Ascending aorta (tissue), 2 donors: ENCODE data around the gene TSPAN5. TPM values are rescaled to one million over a fixed set of nuclear protein-coding genes. Genes with fewer than 3 reads are reported as not detected.

Experiments
- DNase-seq, 2 donors: peaks; one replicate each; pipeline ENCODE4 v3.0.0-alpha.2; 2019; ENCODE audit warnings: low spot score in 2 of 2
- H3K27ac ChIP-seq, 2 donors: fragments of 200-600 bp; sonication (generic); one replicate each; pipeline ENCODE4 v1.5.1; 2016 to 2017; ENCODE audit warnings: mild to moderate bottlenecking in 1 of 2
- H3K27me3 ChIP-seq: fragments of 200-600 bp; sonication (generic); one replicate; pipeline ENCODE4 v1.5.1; 2017
- H3K36me3 ChIP-seq, 2 donors: fragments of 200-600 bp; sonication (generic); one replicate each; pipeline ENCODE4 v1.5.1; 2016
- H3K4me1 ChIP-seq, 2 donors: fragments of 200-600 bp; sonication (generic); one replicate each; pipeline ENCODE4 v1.5.1; 2016 to 2017; ENCODE audit warnings: mild to moderate bottlenecking in 1 of 2
- H3K4me3 ChIP-seq, 2 donors: fragments of 200-600 bp; sonication (generic); one replicate each; pipeline ENCODE4 v1.5.1; 2016 to 2017; ENCODE audit warnings: mild to moderate bottlenecking in 1 of 2
- H3K9me3 ChIP-seq, 2 donors: fragments of 200-600 bp; sonication (generic); one replicate each; pipeline ENCODE4 v1.5.1; 2016
- intact Hi-C: fragments of 100-400 bp; cut with DNase I; formaldehyde crosslinking; loops from one replicate; pipeline ENCODE4 v1.15.1; 2023
- total RNA-seq: library from RNA; depleted of rRNA; stranded (reverse); fragments of >200 nt; gene quantifications from one replicate; pipeline ENCODE4 v1.1.0, GENCODE V29; 2016
- TF ChIP-seq, protein P1 (sequence below), 3 experiments: fragments of 200-600 bp in 2 of 3; fragments of 450-650 bp in 1 of 3; sonication (generic) in 2 of 3; IDR thresholded peaks; one replicate each; pipeline ENCODE4 v1.5.1; 2016 to 2019; ENCODE audit warnings: antibody characterized with exemption in 3 of 3, mild to moderate bottlenecking in 1 of 3, moderate library complexity in 1 of 3

Gene TSPAN5
- total RNA-seq, 1 donor from 2014 or later: 5.2 TPM

- Histone ChIP-seq H3K4me1 (no peaks in the 10 kb centered on the region), H3K27ac (no peak overlapping the region), H3K4me3 (no peak overlapping the region), H3K27me3 (no peaks in the 10 kb centered on the region), H3K36me3 (no peaks in the 10 kb centered on the region), H3K9me3 (no peaks in the 10 kb centered on the region)
- intact Hi-C loops: no loop called here
- TF ChIP-seq, protein P1, sequence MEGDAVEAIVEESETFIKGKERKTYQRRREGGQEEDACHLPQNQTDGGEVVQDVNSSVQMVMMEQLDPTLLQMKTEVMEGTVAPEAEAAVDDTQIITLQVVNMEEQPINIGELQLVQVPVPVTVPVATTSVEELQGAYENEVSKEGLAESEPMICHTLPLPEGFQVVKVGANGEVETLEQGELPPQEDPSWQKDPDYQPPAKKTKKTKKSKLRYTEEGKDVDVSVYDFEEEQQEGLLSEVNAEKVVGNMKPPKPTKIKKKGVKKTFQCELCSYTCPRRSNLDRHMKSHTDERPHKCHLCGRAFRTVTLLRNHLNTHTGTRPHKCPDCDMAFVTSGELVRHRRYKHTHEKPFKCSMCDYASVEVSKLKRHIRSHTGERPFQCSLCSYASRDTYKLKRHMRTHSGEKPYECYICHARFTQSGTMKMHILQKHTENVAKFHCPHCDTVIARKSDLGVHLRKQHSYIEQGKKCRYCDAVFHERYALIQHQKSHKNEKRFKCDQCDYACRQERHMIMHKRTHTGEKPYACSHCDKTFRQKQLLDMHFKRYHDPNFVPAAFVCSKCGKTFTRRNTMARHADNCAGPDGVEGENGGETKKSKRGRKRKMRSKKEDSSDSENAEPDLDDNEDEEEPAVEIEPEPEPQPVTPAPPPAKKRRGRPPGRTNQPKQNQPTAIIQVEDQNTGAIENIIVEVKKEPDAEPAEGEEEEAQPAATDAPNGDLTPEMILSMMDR (IDR thresholded peaks at IDR 0.05): no peak
- no peak for DNase-seq
Measured at GRCh38 chr4:98613453-98614075, 44.8 kb downstream of the TSPAN5 start.

GRCh38 chr4:98612318-98613250 lies 45.8 kb downstream of the TSPAN5 start:
- TF ChIP-seq, protein P1 (IDR thresholded peaks at IDR 0.05): no peak
- Histone ChIP-seq H3K27me3 (no peaks in the 10 kb centered on the region), H3K27ac (no peak overlapping the region), H3K4me1 (no peaks in the 10 kb centered on the region), H3K36me3 (no peaks in the 10 kb centered on the region), H3K4me3 (no peak overlapping the region), H3K9me3 (no peaks in the 10 kb centered on the region)
- intact Hi-C loops: no loop called here
- no peak for DNase-seq

DNA sequence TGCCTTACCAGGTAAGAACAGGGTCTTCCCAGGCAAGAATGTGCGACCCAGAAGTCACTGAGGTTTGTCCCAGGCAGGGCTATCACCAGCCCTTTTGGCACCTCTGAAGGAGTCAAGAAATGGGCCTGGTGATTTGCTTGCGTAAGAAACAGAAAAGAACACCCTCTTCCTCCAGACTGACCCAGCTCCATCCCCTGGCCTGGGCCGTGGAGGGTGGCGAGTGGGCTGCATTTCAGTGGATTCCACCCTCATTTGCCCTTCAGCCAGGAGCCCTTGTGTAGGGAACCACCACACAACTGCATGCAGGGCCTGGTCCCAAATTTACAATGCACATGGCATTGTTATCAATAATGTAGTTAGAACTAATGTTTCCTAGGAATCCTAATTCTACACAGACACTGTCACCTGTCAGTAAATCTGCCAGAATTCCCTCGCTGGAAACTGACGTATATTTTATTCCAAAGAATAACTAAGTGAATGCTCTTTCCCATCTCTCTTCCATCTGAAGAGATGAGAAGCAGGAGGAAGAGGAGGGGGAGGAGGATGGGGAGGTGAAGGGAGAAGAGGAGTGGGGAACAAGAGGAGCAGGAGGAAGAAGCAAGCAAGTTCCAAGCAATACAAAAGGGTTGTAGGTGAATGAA lies 46.6 kb downstream of the TSPAN5 start:
- H3K27me3 ChIP-seq: no peaks in the 10 kb centered on the region
- no peak for DNase-seq
- H3K36me3 ChIP-seq: no peaks in the 10 kb centered on the region
- H3K9me3 ChIP-seq: no peaks in the 10 kb centered on the region
- no peak overlapping the region for H3K27ac ChIP-seq
- intact Hi-C loops: no loop called here
- TF ChIP-seq, protein P1 (IDR thresholded peaks at IDR 0.05): no peak
- H3K4me3 ChIP-seq: no peak overlapping the region
- H3K4me1 ChIP-seq: no peaks in the 10 kb centered on the region

DNA sequence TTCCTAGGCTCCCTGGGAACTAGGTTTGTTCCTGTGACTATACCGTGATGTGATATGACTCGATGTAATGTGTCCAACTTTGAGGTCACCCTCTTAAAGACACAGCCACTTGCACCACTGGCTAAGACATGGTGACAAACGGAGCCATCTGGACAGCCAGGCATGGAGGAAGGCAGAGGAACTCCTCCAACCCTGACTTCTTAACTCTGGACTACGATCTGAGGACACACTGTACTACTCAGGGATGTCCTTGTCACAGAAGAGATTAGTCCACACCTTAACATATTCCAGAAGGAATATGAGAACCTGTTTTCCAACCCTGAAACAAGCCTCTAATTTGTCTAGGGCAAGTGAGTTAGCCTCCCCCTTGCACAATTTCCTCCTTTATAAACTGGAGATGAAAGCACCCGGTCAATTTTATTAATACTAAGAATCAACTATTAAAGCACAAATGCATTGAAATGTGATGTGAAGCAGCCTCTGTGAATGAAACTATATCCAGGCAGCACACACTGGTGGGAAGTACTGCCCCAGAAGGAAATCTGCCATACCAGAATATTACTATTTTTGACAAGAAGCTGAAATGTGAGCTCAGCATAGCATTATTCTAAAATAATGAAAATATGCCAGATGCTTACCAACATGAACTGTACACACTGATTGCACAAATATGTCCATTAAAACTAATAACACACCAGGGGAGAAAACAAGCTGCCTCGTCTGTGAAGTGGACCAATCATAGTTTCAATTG lies 47.3 kb downstream of the TSPAN5 start:
- no peak for DNase-seq
- intact Hi-C loops: no loop called here
- no peaks in the 10 kb centered on the region for H3K9me3 ChIP-seq
- H3K27ac ChIP-seq: no peak overlapping the region
- TF ChIP-seq, protein P1 (IDR thresholded peaks at IDR 0.05): no peak
- H3K4me3 ChIP-seq: no peak overlapping the region
- H3K36me3 ChIP-seq: no peaks in the 10 kb centered on the region
- no peaks in the 10 kb centered on the region for H3K27me3 ChIP-seq
- no peaks in the 10 kb centered on the region for H3K4me1 ChIP-seq

DNA sequence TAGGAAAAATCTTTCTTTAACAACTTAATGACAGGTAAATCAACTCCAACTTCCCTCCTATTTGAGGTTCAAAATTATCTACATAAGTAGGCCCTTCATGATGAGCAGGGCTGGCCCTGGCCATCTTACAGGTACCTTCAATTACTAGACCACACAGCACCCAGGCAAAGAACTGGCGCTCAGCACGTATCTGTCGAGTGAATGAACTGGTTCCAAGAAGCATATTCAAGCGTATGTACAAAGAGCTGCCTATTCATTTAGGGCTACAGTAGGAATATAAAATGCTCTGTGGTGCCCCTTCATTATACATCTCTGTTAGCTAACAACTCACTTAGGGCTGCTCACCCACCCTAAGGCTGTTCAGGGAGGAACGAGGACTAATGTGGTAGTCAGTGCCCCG lies 48.0 kb downstream of the TSPAN5 start:
- Histone ChIP-seq H3K27me3 (no peaks in the 10 kb centered on the region), H3K27ac (no peak overlapping the region), H3K4me3 (no peak overlapping the region), H3K4me1 (no peaks in the 10 kb centered on the region), H3K9me3 (no peaks in the 10 kb centered on the region), H3K36me3 (no peaks in the 10 kb centered on the region)
- DNase-seq: no peak
- intact Hi-C loops: no loop called here
- TF ChIP-seq, protein P1 (IDR thresholded peaks at IDR 0.05): no peak
